HTERT RPE-1 (cell line): ENCODE results near the gene CHD9NB.

Source experiments
- in situ Hi-C: fragments of 300-500 bp; cut with MboI; formaldehyde crosslinking; loops from 4 replicates; pipeline ENCODE4 v1.14.3; 2020; ENCODE audit warnings: low sequenced_read_pairs

CHD9NB gene

GRCh38 chr16:53035176-53035942 is 17.3 kb downstream of the CHD9NB start:
- in situ Hi-C loops, result no loop called here

- in situ Hi-C loops, result no loop called here
Observed at GRCh38 chr16:53034306-53034705, 18.4 kb downstream of the CHD9NB start.

- in situ Hi-C loops, result no loop called here
Observed at GRCh38 chr16:53031323-53031942, 21.3 kb downstream of the CHD9NB start.

- in situ Hi-C loops, result no loop called here
Observed at GRCh38 chr16:53029971-53030370, 22.7 kb downstream of the CHD9NB start.

GRCh38 chr16:53024045-53024444 is 28.7 kb downstream of the CHD9NB start:
- in situ Hi-C loops, result no loop called here

- in situ Hi-C loops, result no loop called here
Observed at GRCh38 chr16:53022374-53022773, 30.3 kb downstream of the CHD9NB start.

GRCh38 chr16:53018834-53019416 is 33.8 kb downstream of the CHD9NB start:
- in situ Hi-C loops, result no loop called here

- in situ Hi-C loops, result no loop called here
Observed at GRCh38 chr16:53014287-53014686, 38.4 kb downstream of the CHD9NB start.

- in situ Hi-C loops, result no loop called here
Observed at GRCh38 chr16:53007095-53007494, 45.6 kb downstream of the CHD9NB start.

GRCh38 chr16:52997922-52998321 is 54.8 kb downstream of the CHD9NB start:
- in situ Hi-C loops, result no loop called here

GRCh38 chr16:52994942-52995341 is 57.8 kb downstream of the CHD9NB start:
- in situ Hi-C loops, result no loop called here

- in situ Hi-C loops, result no loop called here
Observed at GRCh38 chr16:52993179-52993578, 59.5 kb downstream of the CHD9NB start.

GRCh38 chr16:52991572-52991971 is 61.1 kb downstream of the CHD9NB start:
- in situ Hi-C loops, result no loop called here
